ENCODE results near the gene RFPL1.
"Not testable (repeated sequence)": the region's sequence is repeated elsewhere in the genome, so short reads cannot be mapped to it uniquely, and the experiment has no call there.

RFPL1 gene

DNA sequence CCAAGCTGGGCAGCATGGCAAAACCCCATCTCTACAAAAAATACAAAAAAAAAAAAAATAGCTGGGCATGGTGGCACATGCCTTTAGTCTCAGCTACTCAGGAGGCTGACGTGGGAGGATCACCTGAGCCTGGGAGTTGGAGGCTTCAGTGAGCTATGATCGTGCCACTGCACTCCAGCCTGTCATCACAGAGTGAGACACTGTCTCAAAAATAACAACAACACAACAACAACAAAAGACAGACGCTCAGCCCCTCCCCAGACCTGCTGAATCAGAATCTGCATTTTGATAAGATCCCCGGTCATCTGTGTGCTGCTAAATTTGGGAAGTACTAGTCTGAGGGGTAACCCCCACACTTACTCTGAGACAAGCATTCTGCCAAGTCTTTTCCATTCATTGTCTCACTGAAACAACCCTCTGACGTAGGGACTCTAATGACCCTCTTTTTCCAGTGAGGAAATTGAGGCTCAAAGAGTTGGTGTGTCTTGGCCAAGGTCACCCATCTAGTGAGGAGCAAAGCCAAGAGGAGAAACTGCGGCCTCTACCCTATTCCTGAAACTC, 49.1 kb downstream of the RFPL1 start:
- no peak overlapping the region for H3K4me3 ChIP-seq (ENCODE audit: low read depth, low read length)
- TF ChIP-seq, protein P1, sequence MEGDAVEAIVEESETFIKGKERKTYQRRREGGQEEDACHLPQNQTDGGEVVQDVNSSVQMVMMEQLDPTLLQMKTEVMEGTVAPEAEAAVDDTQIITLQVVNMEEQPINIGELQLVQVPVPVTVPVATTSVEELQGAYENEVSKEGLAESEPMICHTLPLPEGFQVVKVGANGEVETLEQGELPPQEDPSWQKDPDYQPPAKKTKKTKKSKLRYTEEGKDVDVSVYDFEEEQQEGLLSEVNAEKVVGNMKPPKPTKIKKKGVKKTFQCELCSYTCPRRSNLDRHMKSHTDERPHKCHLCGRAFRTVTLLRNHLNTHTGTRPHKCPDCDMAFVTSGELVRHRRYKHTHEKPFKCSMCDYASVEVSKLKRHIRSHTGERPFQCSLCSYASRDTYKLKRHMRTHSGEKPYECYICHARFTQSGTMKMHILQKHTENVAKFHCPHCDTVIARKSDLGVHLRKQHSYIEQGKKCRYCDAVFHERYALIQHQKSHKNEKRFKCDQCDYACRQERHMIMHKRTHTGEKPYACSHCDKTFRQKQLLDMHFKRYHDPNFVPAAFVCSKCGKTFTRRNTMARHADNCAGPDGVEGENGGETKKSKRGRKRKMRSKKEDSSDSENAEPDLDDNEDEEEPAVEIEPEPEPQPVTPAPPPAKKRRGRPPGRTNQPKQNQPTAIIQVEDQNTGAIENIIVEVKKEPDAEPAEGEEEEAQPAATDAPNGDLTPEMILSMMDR (IDR thresholded peaks at IDR 0.05; ENCODE audit: low read depth, low read length), result no peak
- in situ Hi-C loops (cut with HindIII; ENCODE audit: low sequenced_read_pairs), result no loop called here
- no peak for DNase-seq (ENCODE audit: low read depth, low spot score)

DNA sequence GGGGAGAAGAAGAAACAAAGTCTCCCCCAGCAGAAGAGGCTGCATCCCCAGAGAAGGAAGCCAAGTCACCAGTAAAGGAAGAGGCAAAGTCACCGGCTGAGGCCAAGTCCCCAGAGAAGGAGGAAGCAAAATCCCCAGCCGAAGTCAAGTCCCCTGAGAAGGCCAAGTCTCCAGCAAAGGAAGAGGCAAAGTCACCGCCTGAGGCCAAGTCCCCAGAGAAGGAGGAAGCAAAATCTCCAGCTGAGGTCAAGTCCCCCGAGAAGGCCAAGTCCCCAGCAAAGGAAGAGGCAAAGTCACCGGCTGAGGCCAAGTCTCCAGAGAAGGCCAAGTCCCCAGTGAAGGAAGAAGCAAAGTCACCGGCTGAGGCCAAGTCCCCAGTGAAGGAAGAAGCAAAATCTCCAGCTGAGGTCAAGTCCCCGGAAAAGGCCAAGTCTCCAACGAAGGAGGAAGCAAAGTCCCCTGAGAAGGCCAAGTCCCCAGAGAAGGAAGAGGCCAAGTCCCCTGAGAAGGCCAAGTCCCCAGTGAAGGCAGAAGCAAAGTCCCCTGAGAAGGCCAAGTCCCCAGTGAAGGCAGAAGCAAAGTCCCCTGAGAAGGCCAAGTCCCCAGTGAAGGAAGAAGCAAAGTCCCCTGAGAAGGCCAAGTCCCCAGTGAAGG, 50.9 kb downstream of the RFPL1 start:
- H3K4me3 ChIP-seq (ENCODE audit: low read depth, low read length); DNase-seq (ENCODE audit: low read depth, low spot score); in situ Hi-C loops (cut with HindIII; ENCODE audit: low sequenced_read_pairs): not testable (repeated sequence)

DNA sequence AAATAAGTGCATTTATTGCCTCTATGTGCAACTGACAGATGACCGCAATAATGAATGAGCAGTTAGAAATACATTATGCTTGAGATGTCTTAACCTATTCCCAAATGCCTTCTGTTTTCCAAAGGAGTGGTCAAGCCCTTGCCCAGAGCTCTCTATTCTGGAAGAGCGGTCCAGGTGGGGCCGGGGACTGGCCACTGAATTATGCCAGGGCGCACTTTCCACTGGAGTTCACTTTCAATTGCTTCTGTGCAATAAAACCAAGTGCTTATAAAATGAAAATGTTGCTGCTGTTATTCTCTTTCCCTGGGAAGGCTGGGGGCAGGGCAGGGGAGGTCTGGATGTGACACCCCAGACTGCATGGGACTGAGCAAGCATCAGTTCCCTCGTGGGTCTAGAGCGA, 52.6 kb downstream of the RFPL1 start:
- H3K4me3 ChIP-seq (ENCODE audit: low read depth, low read length), result no peak overlapping the region
- TF ChIP-seq, protein P1 (IDR thresholded peaks at IDR 0.05; ENCODE audit: low read depth, low read length), result no peak
- in situ Hi-C loops (cut with HindIII; ENCODE audit: low sequenced_read_pairs), result no loop called here
- no peak for DNase-seq (ENCODE audit: low read depth, low spot score)
